ENCODE data around the gene KIT. TPM values are rescaled to one million over a fixed set of nuclear protein-coding genes. Genes with fewer than 3 reads are reported as not detected.
A peak's percentile ranks its signal among the peaks of the same experiment; 100 is the strongest.

The KIT gene
- total RNA-seq, 4 donors from 2014 or later = 0.61 to 36.8 (median 4.0) TPM

DNA sequence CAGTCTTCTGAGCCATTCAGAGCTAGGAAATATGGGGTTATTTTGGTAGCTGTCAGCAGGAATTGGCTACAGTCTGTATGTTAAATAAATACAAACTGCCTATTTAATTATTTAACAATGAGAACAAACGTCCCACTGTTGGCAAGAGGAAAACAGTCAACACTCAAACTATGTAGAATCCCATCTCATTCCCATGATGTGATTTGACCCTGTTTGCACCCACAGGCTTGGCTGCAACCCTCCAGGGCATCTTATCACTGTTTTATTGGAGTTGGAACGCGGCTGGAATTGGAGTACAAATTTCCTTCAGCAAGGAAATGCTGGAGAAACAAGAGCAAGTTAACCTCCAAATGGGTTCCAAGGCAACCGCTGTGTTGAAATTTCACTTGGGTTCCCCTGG, 124.0 kb downstream of the KIT start:
- Histone ChIP-seq H3K4me3 (no peak overlapping the region), H3K36me3 (no peaks in the 10 kb centered on the region), H3K9me3 (no peaks in the 10 kb centered on the region), H3K27ac (peak overlapping the region in 1 of 4 donors; percentile 6), H3K4me1 (peaks cover 0 to 21% (median 0%) of the 10 kb centered on the region in 3 donors), H3K27me3 (no peaks in the 10 kb centered on the region)
- 41 to 58% methylated on average over 4 of the region's 4 CpGs for WGBS, 2 donors
- TF ChIP-seq POLR2A (IDR thresholded peaks at IDR 0.05) = no peak
- DNase-seq = no peak
- intact Hi-C loops (cut with DNase I) = no loop called here

DNA sequence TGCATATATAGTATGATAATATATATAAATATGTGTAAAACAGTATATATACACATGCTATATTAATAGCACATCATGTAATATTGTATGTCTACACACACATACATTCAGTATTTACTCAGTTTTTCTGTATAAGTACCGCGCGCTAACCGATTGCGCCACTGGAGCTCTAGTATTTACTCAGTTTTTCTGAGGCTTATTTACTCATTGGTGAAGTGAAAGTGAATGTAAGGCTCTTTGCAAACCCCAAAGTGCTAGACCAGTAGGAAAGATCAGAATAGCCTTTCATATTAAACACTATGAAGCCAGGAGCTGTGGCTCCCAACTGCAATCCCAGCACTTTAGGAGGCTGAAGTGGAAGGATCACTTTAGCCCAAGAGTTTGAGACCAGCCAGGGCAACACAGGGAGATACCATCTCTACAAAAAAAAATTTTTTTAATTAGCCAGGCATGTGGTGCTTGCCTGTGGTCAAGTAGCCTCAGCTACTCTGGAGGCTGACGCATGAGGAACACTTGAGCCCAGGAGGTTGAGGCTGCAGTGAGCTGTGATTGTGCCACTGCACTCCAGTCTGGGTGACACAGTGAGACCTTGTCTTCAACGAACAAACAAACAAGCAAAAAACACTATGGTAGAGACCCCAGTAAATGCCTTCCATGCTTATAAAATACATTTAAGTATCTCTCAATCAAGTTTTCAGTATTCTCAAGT, 125.8 kb downstream of the KIT start:
- intact Hi-C loops (cut with DNase I) = no loop called here
- no peak for DNase-seq
- Histone ChIP-seq H3K4me3 (no peak overlapping the region), H3K27me3 (no peaks in the 10 kb centered on the region), H3K36me3 (no peaks in the 10 kb centered on the region), H3K9me3 (no peaks in the 10 kb centered on the region), H3K4me1 (peaks cover 0 to 21% (median 0%) of the 10 kb centered on the region in 3 donors), H3K27ac (peak overlapping the region in 3 of 4 donors; percentile 34 to 78 (median 61))
- WGBS, 2 donors = 83 to 90% methylated on average over 7 of the region's 7 CpGs
- TF ChIP-seq, protein P1, sequence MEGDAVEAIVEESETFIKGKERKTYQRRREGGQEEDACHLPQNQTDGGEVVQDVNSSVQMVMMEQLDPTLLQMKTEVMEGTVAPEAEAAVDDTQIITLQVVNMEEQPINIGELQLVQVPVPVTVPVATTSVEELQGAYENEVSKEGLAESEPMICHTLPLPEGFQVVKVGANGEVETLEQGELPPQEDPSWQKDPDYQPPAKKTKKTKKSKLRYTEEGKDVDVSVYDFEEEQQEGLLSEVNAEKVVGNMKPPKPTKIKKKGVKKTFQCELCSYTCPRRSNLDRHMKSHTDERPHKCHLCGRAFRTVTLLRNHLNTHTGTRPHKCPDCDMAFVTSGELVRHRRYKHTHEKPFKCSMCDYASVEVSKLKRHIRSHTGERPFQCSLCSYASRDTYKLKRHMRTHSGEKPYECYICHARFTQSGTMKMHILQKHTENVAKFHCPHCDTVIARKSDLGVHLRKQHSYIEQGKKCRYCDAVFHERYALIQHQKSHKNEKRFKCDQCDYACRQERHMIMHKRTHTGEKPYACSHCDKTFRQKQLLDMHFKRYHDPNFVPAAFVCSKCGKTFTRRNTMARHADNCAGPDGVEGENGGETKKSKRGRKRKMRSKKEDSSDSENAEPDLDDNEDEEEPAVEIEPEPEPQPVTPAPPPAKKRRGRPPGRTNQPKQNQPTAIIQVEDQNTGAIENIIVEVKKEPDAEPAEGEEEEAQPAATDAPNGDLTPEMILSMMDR (IDR thresholded peaks at IDR 0.05) = no peak
- TF ChIP-seq POLR2A (IDR thresholded peaks at IDR 0.05) = no peak

DNA sequence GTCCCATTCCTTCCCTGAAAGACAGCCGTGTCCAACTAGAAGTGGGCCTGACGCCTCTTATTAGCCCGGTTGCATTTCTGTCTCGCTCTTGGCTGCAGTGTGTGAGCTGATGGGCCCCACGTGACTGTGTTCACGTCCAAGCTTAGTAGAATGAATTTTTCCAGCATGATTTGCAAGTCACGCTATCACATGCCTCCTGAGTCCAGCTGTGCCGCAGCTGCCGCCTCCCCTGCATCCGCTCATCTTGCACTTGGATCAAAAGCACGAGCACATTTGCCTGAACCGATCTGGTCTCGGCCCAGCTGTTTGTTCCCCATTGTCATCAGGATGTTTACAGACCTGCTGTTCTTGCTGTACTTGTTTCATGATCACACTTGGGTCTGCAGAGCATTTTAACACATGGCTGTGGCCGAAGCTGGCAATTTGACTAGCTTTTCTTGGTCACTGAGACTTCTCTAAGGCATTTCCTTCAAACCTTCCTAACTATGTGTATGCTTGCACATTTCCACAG, 126.5 kb downstream of the KIT start:
- no peak for TF ChIP-seq POLR2A (IDR thresholded peaks at IDR 0.05)
- TF ChIP-seq, protein P1 (IDR thresholded peaks at IDR 0.05) = no peak
- no peaks in the 10 kb centered on the region for H3K9me3 ChIP-seq
- peak overlapping the region in 3 of 4 donors; percentile 47 to 78 (median 61) for H3K27ac ChIP-seq
- no peak overlapping the region for H3K4me3 ChIP-seq
- H3K27me3 ChIP-seq = no peaks in the 10 kb centered on the region
- peaks cover 0 to 21% (median 0%) of the 10 kb centered on the region in 3 donors for H3K4me1 ChIP-seq
- intact Hi-C loops (cut with DNase I) = no loop called here
- H3K36me3 ChIP-seq = no peaks in the 10 kb centered on the region
- peak; percentile 1 for DNase-seq
- 40 to 43% methylated on average over 14 of the region's 14 CpGs for WGBS, 2 donors

Measured in esophagus squamous epithelium (tissue), 5 donors.